Mammary epithelial cell (primary cell): Measurements from ENCODE around the gene SUV39H2.

ENCODE experiments used
- EZH2 ChIP-seq: IDR thresholded peaks from 2 replicates; pipeline ENCODE4 v1.6.1; 2012; ENCODE audit warnings: low read length, inconsistent platforms, borderline replicate concordance
- TF ChIP-seq, protein P1 (sequence below), 2 donors: IDR thresholded peaks in 1 of 2; conservative IDR thresholded peaks in 1 of 2; 2 replicates each; pipeline ENCODE4 v1.5.1; 2011 to 2012; ENCODE audit warnings: inconsistent platforms in 2 of 2, low read length in 2 of 2, mild to moderate bottlenecking in 2 of 2, control low read depth in 1 of 2, low read depth in 1 of 2; ENCODE audit not compliant: insufficient read depth in 1 of 2; ENCODE audit errors: extremely low read depth in 1 of 2

DNA sequence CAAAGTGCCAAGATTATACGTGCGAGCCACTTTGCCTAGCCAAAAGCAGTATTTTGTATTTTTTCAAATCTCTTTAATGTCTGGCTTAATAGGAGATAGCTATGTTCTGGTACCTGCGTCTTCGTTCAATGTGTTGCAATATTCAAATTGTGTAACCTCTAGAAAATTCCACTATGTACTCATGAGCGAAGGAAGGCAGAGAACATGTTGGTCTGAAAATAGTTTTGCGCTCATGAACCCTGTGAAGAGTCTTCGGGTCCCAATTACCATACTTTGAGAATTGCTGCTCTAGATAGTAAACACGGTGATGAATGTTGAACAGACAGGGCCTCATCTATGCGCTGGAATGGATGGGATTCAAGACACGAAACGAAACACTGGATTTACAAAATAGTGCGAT lies 2.7 kb upstream of the SUV39H2 start:
- no peak for TF ChIP-seq EZH2
- TF ChIP-seq, protein P1, sequence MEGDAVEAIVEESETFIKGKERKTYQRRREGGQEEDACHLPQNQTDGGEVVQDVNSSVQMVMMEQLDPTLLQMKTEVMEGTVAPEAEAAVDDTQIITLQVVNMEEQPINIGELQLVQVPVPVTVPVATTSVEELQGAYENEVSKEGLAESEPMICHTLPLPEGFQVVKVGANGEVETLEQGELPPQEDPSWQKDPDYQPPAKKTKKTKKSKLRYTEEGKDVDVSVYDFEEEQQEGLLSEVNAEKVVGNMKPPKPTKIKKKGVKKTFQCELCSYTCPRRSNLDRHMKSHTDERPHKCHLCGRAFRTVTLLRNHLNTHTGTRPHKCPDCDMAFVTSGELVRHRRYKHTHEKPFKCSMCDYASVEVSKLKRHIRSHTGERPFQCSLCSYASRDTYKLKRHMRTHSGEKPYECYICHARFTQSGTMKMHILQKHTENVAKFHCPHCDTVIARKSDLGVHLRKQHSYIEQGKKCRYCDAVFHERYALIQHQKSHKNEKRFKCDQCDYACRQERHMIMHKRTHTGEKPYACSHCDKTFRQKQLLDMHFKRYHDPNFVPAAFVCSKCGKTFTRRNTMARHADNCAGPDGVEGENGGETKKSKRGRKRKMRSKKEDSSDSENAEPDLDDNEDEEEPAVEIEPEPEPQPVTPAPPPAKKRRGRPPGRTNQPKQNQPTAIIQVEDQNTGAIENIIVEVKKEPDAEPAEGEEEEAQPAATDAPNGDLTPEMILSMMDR (conservative IDR thresholded peaks at IDR 0.05 in 1 of 2, IDR thresholded peaks at IDR 0.05 in 1 of 2; ENCODE audit: extremely low read depth in 1 of 2, insufficient read depth in 1 of 2, low read depth in 1 of 2, low read length in 2 of 2), result no peak
